ENCODE data around the gene PPA2. TPM values are rescaled to one million over a fixed set of nuclear protein-coding genes. Genes with fewer than 3 reads are reported as not detected.
"Not testable (repeated sequence)": the region's sequence is repeated elsewhere in the genome, so short reads cannot be mapped to it uniquely, and the experiment has no call there.

The PPA2 gene
- polyA plus RNA-seq, 3 donors = 32.7 to 66.4 (median 53.0) TPM

DNA sequence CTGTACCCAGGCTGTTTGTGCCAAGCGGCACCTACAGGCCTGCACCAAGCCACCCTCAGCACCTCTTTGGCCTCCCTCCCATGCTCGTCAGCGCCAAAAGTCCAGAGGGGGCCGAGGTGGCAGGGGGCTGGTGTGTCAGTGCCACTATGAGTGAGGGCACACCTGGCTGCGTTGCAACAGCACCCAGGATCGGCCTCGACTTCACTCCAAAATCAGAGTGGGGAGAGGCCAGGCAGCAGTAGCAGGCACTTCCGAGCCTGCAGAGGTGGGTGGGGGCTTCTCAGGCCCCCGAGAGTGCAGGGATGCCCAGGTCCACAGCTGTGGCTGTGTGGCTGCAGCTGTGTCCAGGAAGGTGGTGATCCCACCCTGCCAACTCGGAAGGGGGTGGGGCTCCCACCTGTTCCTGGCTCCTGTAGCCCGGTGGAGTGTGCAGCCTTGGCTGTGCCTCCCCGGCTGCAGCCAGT, 58.5 kb downstream of the PPA2 start:
- no peak overlapping the region for H3K27ac ChIP-seq (ENCODE audit: low read depth, low read length)
- 97 to 99% (median 98%) methylated on average over 12 of the region's 12 CpGs for WGBS, 3 donors

DNA sequence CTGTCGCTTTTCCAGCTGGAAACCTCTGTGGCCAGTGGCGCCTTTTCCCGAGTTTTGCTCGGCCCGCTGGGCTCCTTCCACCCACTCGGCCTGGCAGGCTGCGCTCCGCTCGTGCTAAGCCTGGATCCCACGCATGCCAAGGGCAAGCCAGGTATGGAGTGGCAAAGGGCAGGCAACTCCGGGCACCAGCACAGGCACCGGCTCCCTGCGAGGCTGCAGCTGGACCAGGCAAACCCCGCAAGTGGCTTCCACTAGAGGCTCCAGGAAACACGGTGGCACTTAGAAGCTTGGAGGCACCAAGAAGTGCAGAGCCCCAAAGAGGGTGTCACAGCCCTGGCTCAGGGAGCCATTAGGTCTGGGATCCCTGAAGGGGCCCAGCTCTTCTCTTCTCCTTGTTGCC, 59.5 kb downstream of the PPA2 start:
- WGBS, 3 donors = 87 to 94% (median 93%) methylated on average over 15 of the region's 15 CpGs

DNA sequence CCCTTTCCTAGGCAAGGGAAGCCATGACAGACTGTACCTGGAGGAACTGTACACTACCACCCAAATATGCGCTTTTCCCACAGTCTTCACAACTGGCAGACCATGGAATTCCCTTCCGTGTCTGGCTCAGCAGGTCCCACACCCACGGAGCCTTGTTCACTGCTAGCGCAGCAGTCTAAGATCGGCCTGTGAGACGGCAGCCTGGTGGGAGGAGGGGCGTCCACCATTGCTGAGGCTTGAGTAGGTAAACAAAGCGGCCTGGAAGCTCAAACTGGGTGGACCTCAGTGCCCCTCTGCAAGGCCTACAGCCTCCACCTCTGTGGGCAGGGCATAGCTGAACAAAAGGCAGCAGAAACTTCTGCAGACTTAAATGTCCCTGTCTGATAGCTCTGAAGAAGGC, 64.7 kb downstream of the PPA2 start:
- H3K27ac ChIP-seq (ENCODE audit: low read depth, low read length) = not testable (repeated sequence)
- WGBS, 3 donors = 97 to 98% (median 97%) methylated on average over 8 of the region's 8 CpGs

More for the DNA sequence above, 59.5 kb downstream of the PPA2 start:
- H3K27ac ChIP-seq (ENCODE audit: low read depth, low read length) = no peak overlapping the region

DNA sequence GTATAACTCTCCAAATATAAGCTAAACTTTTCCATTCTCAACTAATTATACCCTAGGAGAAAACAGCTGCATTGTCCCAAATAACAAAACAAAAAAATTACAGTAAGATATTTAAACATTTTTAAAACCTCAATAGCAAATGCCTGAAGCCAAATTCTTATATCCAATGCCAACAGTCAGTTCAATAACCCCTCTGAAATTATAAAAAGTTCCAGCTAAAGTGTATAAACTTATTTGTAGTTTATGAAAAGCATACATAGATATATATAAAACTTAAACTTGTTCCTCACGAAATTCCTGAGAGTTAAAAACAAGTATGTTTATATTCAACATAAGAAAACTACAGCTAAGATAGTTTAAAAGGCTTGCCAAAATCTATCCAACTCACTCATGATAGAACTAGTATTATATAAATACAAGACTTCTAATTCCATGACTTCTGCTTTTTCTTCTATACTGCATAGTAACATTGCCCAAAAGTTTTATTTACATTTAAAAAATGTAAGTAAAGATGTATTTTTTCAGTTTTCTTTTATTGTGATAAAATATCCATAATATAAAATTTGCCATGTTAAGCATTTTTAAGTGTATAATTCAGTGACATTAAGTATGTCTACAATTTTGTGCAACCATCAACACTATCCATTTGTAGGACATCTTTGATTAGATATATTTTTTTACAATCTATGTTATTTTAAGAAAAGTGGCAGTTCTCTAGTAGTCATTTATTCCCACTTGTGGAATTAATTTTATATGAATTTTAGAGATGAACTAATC, 72.8 kb downstream of the PPA2 start:
- WGBS, 3 donors = 83 to 96% (median 91%) methylated on average over 1 of the region's 1 CpG

DNA sequence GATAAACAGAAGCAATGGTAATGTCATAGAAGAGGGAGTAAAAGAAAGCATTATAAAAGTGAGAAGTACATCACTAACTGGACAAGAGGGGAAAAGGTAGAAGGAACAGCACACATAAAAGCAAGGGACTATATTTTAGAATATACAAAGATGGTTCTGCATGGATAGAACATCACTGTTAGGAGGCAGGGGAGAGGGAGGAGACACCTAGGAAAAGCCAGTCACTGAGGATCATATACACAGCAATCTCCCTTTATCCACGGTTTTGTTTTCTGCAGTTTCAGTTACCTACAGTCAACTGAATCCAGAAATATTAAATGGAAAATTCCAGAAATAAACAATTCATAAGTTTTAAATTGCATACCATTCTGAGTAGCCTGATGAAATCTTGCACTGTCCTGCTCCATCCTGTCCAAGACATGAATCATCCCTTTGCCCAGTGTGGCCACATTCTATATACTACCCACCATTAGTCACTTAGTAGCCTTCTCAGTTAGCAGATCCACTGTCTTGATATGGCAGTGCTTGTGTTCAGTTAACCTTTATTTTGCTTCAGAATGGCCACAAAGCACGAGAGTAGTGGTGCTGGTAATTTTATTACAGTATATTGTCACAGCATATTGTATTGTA, 74.2 kb downstream of the PPA2 start:
- no peak overlapping the region for H3K27ac ChIP-seq (ENCODE audit: low read depth, low read length)
- 89 to 96% (median 93%) methylated on average over 2 of the region's 2 CpGs for WGBS, 3 donors

More for the DNA sequence above, 72.8 kb downstream of the PPA2 start:
- no peak overlapping the region for H3K27ac ChIP-seq (ENCODE audit: low read depth, low read length)

DNA sequence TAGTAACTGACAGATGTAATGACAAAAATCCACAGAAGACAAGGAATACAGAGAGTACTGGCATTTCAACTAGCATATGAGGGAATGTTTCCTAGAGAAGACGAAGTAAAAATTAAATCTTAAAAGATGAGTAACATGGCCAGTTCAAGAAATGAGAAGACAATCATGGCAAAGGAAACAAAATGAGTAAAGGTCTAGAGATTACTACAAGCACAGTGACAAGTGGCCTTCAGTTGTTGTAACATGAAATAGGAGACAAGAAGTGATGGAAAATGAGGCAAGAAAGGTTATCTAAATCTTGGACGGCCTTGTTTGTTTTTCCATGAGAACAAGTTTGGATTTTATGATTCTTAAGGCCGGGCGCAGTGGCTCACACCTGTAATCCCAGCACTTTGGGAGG, 81.0 kb downstream of the PPA2 start:
- WGBS, 3 donors = 49 to 81% (median 73%) methylated on average over 4 of the region's 4 CpGs

DNA sequence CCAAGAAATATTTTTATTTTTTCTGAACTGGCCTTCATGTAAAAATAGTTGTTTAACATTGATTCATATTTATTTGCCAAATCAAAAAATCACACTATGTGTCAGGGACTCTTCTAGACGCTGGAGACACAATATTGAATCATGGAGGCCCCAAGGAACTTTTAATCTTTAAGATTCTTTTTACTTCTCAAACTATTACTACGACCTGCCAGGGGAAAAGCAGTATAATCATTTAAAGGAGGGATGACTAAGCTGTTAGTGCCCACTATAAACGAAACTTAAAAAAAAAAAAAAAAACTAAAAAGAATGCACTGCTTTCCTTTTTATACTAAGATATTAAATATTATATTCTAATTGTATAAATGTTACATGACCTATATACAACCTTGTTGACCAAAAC, 84.7 kb downstream of the PPA2 start:
- H3K27ac ChIP-seq (ENCODE audit: low read depth, low read length) = no peak overlapping the region
- WGBS, 3 donors = 81 to 89% (median 89%) methylated on average over 3 of the region's 3 CpGs

More for the DNA sequence above, 81.0 kb downstream of the PPA2 start:
- no peak overlapping the region for H3K27ac ChIP-seq (ENCODE audit: low read depth, low read length)

DNA sequence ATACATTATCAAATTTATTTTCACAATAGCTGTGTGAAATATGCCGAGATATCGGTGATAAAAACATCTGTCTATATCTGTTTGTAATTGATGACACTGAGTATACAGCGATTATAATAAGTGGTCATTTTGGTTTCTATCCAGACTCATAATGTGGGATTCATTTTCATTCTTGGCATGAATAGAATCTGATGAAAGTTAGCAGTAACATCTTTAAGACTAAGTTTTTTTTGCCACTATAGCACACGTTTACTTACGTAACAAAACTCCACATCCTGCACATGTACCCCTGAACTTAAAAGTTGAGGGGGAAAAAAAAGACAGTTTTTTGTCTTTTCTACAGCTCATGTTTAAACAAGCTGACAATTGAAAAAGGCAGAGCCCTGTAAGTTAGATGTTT, 86.4 kb downstream of the PPA2 start:
- WGBS, 3 donors = 73 to 93% (median 76%) methylated on average over 5 of the region's 5 CpGs
- no peak overlapping the region for H3K27ac ChIP-seq (ENCODE audit: low read depth, low read length)

DNA sequence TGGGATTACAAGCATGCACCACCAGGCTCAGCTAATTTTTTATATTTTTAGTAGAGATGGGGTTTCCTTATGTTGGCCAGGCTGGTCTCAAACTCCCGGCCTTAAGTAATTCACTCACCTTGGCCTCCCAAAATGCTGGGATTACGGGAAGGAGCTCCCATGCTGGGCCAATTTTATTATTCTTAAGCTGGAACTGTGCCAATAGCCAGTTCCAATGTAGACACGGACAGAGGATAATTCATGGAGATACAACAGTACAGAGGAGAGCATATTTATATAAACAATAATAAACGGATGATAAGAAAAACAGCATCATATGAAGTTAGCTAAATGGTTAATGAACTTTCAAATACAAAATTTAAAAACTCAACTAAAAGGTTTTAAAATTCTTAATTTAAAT, 87.8 kb downstream of the PPA2 start:
- WGBS, 3 donors = 71 to 81% (median 74%) methylated on average over 4 of the region's 4 CpGs
- H3K27ac ChIP-seq (ENCODE audit: low read depth, low read length) = no peak overlapping the region

DNA sequence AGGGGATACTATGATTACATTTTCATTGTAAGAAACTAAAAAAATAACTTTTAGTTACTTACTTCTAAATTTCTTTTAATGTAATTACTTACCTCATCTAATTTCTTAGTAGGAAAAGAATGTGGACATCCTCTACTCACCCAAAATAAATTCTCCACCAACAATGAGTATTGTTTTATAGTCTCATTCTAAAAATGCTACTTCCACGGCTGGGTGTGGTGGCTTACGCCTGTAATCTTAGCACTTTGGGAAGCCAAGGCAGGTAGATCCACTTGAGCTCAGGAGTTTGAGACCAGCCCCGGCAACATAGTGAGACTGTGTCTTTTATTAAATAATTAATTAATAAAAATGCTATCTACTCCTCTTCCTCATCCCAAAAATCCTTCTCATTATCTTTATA, 99.8 kb downstream of the PPA2 start:
- no peak overlapping the region for H3K27ac ChIP-seq (ENCODE audit: low read depth, low read length)
- 77 to 86% (median 85%) methylated on average over 3 of the region's 3 CpGs for WGBS, 3 donors

DNA sequence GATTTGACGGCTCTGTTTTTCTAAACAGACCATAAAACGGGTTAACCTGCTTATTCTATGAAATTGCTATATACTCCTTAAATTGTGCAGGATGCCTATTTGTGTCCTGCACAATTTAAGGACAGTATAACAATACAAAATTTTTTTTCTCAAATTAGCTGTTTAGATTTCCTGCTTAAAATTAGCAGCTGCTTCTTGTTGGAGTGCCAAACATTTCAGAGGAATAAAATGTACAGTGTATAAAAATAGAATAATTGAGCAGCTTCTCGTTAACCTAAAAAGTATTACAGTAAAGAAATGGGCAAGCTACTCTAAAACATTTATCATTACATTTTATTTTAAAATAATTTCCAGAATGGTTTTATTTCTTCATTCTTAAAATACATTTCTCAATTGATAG, 100.5 kb downstream of the PPA2 start:
- no peak overlapping the region for H3K27ac ChIP-seq (ENCODE audit: low read depth, low read length)
- 72 to 84% (median 76%) methylated on average over 3 of the region's 3 CpGs for WGBS, 3 donors

DNA sequence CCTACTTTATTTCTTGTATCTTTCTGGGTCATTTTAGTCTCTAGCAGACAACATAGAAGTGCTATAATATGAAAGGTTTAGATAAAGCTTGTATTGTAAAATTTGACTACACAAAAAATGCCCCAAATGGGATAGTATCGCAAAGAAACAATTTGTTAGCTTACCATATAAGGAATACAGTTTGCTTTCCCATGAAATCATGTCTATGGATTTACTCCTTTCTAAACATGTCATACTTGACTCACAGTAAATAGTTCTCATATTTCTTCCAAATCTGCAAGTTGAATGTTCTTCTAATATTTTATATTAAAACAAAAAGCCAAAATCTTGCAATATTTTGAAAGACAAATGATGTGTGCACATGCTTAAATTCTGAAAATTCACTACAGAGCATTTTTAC, 103.9 kb downstream of the PPA2 start:
- no peak overlapping the region for H3K27ac ChIP-seq (ENCODE audit: low read depth, low read length)
- 93 to 98% (median 97%) methylated on average over 1 of the region's 1 CpG for WGBS, 3 donors

DNA sequence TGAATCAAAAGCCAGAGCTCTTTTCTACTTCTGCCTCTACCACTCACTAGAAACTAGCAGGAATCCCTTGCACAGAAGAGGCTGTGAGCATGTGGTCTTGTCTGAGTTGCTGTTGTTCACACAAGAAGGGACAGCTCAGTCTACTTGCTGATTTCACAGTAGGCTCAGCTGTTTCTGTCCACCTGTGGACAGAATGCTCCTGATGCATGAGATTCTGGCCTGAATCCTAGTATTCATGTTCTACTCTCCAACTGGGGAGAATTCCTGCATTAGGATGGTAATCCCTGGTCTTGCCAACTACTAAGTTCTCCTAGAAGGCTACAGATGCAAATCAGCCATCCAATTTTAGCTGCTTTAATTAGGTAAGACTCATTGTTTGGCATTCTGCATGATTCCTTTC, 112.8 kb downstream of the PPA2 start:
- H3K27ac ChIP-seq (ENCODE audit: low read depth, low read length) = no peak overlapping the region

DNA sequence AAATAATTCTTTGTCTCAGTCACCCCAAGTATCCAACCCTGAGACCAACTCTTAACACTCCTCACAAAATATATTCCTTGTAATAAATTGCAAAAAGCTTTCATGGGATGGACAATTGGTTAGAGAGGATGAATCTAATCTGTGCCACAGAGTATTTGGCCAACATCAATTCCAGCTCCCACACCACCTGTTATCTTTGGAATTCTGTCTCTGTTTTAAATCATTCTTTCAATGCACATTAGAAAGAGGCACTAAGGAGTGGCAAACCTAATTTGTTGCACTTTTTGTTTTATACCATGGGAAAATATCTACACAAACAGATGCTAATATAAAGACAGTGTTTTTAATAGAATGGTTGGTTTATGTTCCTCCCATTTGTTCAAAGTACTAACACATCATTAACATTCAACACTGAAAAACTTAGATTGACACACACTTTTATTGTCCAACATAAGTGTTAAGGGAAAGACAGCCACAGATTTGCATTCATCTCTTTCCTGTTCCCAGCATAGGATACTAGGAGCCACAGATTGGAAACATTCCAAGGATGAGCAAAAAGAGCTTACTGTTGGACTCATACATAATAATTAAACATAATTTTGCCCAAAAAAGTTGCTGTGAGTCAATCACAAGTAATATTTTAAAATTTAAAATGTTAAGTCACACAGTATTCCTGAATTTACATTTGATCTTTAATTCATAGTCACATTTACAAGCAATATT, 116.4 kb downstream of the PPA2 start:
- no peak overlapping the region for H3K27ac ChIP-seq (ENCODE audit: low read depth, low read length)

DNA sequence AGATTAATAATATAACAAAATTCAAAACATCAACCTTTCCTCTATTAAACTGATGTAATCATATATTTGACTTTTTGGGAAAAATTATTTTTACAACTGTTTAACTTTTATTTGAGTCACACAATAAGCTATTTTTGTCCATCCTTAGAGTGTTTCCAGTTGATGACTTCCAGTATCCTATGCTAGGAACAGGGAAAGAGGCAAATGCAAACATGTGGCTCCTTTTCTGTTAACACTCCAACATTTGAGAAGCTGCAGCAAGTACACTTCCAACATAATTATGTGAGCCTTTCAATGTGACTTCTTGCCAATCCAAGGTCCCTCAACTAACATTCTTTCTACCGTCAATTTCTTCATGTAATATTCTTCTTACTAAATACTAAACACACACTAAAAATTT, 117.7 kb downstream of the PPA2 start:
- 63 to 88% (median 66%) methylated on average over 1 of the region's 1 CpG for WGBS, 3 donors
- H3K27ac ChIP-seq (ENCODE audit: low read depth, low read length) = no peak overlapping the region

DNA sequence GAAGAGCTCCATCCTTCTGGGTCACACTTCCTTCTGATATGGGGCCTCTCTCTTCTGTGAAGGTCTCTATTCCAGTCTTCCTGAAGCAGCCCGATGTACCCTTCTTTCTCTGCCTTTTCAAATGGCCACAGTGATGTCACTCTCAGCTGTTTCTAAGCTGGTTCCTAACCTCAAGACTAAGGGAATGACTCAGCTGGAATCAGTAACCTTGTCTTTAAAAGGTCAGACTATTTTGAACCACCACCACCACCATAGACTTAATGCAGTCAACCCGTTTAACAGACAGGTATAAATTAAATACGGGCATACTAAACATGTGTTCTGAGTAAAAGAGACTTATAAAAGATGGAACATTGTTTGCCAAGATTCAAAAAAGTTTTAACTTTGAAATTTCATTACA, 121.0 kb downstream of the PPA2 start:
- 81 to 90% (median 84%) methylated on average over 3 of the region's 3 CpGs for WGBS, 3 donors
- no peak overlapping the region for H3K27ac ChIP-seq (ENCODE audit: low read depth, low read length)

DNA sequence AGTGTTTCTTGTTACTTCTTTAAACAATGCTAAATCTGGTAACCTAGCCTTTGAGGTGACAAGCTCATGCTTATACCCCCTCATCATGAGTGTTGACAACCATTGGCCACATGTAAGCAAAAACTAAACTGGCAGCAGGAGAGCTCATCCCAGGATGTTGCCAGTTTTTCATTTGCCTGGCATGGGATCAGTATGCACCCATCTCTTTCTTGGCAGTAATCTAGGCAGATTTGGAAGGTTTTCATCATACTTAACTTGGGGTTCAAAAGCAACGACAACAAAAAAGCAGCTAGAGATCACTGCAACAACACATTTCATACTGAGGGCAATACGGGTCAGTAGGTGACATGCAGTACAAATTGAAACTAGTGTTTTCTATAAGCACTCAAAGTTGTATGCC, 122.0 kb downstream of the PPA2 start:
- 80 to 94% (median 84%) methylated on average over 2 of the region's 2 CpGs for WGBS, 3 donors
- no peak overlapping the region for H3K27ac ChIP-seq (ENCODE audit: low read depth, low read length)

DNA sequence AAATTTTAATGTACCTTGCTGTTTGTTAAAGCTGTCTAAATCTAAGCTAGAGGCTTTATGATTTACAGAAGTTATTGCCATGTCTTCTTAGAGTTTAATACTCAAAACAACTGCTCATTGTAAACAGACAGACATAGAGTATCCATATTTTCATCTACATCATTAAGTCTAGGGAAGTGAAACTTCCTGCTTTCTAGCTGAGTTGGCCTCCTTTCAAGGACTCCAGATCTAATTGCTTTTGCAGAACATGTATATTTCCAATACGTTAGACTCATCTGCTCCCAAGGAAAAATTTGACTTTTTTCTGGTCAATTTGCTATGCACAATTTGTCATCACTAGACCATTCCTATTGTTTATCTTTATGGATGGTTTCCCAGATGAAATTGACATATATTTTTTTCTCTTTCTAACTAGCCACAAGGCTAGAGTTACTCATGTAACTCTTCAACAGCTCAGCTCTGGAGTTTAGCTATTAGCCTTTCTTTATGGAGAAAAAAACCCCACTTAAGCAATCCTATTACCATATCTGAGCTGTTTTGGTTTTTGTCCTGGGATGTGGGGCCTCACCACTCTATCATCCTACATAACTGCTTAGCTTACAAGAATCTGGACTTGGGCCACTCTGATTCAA, 122.9 kb downstream of the PPA2 start:
- H3K27ac ChIP-seq (ENCODE audit: low read depth, low read length) = no peak overlapping the region
- WGBS, 3 donors = 46 to 67% (median 61%) methylated on average over 1 of the region's 1 CpG

DNA sequence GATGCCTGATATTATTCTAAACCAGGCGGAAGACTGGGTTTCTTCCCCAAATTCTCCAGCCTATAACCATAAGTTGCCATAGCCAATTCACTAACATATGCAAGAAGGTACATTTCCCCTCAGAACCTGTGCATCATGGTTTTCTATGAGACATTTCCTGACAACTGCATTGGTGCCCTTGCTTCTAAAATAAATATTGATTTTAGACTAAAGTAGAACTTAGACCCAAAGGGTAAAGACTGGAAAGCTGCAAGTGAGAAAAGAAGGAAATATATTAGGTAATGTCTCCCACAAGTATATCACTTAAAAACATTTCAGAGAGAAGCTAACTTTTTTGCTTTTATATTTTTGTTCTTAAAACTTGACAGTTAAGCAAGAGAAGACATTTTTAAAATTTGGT, 125.1 kb downstream of the PPA2 start:
- 91 to 100% (median 95%) methylated on average over 1 of the region's 1 CpG for WGBS, 3 donors
- H3K27ac ChIP-seq (ENCODE audit: low read depth, low read length) = no peak overlapping the region

Measured in adipose tissue (tissue), 3 donors.